K562 (cell line): ENCODE results near the gene TRIM14. TPM values are rescaled to one million over a fixed set of nuclear protein-coding genes. Genes with fewer than 3 reads are reported as not detected.
A peak's percentile ranks its signal among the peaks of the same experiment; 100 is the strongest.

Experiments
- ARID4B ChIP-seq: sonication (generic); formaldehyde crosslinking; IDR thresholded peaks from 2 replicates; pipeline ENCODE4 v1.8.0; 2022; ENCODE audit warnings: mild to moderate bottlenecking, missing genetic modification reagents
- BCOR ChIP-seq: fragments of 450-650 bp; IDR thresholded peaks from 2 replicates; pipeline ENCODE4 v1.6.1; 2016
- FOXK1 ChIP-seq: sonication (generic); formaldehyde crosslinking; IDR thresholded peaks from 2 replicates; pipeline ENCODE4 v1.8.0; 2022; ENCODE audit warnings: missing genetic modification reagents, mild to moderate bottlenecking, borderline replicate concordance
- ID3 ChIP-seq, 2 experiments: fragments of 250-450 bp in 1 of 2; fragments of 450-650 bp in 1 of 2; sonication (Bioruptor Pico) in 1 of 2; IDR thresholded peaks; 2 replicates each; pipeline versions ENCODE4 v1.6.1 to v1.8.0; 2016 to 2021; ENCODE audit warnings: mild to moderate bottlenecking in 2 of 2, moderate library complexity in 2 of 2, missing compliant biosample characterization in 1 of 2, missing genetic modification characterization in 1 of 2
- JUND ChIP-seq, 2 experiments: IDR thresholded peaks; 2 replicates in 1 of 2; 3 replicates in 1 of 2; pipeline ENCODE4 v1.6.1; 2011; ENCODE audit warnings: borderline replicate concordance in 2 of 2, low read depth in 2 of 2, low read length in 2 of 2, improper control_type of control experiment in 1 of 2, missing biosample characterization in 1 of 2, missing genetic modification characterization in 1 of 2, missing genetic modification reagents in 1 of 2
- KDM5B ChIP-seq: fragments of 200-600 bp; sonication (generic); IDR thresholded peaks from 2 replicates; pipeline ENCODE4 v1.6.1; 2012; ENCODE audit warnings: low read depth, mild to moderate bottlenecking, moderate library complexity, low read length, control low read depth, inconsistent platforms; ENCODE audit not compliant: insufficient replicate concordance
- MTA1 ChIP-seq: fragments of 450-650 bp; IDR thresholded peaks from 2 replicates; pipeline ENCODE4 v1.6.1; 2017; ENCODE audit warnings: borderline replicate concordance
- NKRF ChIP-seq: fragments of 450-650 bp; IDR thresholded peaks from 2 replicates; pipeline ENCODE4 v1.6.1; 2016; ENCODE audit warnings: borderline replicate concordance
- SAP30 ChIP-seq: fragments of 200-600 bp; sonication (generic); IDR thresholded peaks from 2 replicates; pipeline ENCODE4 v1.6.1; 2012; ENCODE audit warnings: borderline replicate concordance, low read depth, mild to moderate bottlenecking, moderate library complexity, low read length, control low read depth, inconsistent platforms; ENCODE audit not compliant: insufficient read depth, poor library complexity, severe bottlenecking
- SMAD4 ChIP-seq: fragments of 250-450 bp; sonication (Bioruptor Pico); conservative IDR thresholded peaks from 2 replicates; pipeline ENCODE4 v1.8.0; 2021; ENCODE audit warnings: inconsistent platforms, mild to moderate bottlenecking, moderate library complexity
- SMC3 ChIP-seq: conservative IDR thresholded peaks from 2 replicates; pipeline ENCODE4 v1.6.1; 2011; ENCODE audit warnings: low read depth, low read length, improper control_type of control experiment; ENCODE audit not compliant: insufficient read depth
- ZBTB33 ChIP-seq: sonication (generic); formaldehyde crosslinking; IDR thresholded peaks from 2 replicates; pipeline ENCODE4 v1.8.1; 2023; ENCODE audit warnings: mild to moderate bottlenecking, missing genetic modification reagents
- ZNF444 ChIP-seq: fragments of 250-450 bp; sonication (Bioruptor Pico); IDR thresholded peaks from 2 replicates; pipeline ENCODE4 v1.4.0; 2020; ENCODE audit warnings: mild to moderate bottlenecking, moderate library complexity
- ZNF551 ChIP-seq: fragments of 250-450 bp; sonication (Bioruptor Pico); IDR thresholded peaks from 2 replicates; pipeline ENCODE4 v1.5.0; 2021; ENCODE audit warnings: mild to moderate bottlenecking, moderate library complexity
- polyA plus RNA-seq, 8 experiments: library from polyadenylated mRNA; depleted of rRNA in 4 of 8; stranded (reverse) in 5 of 8; unstranded in 3 of 8; fragments of >200 nt; fragmentation: Nextera tagmentation in 2 of 8; fragmentation: Illumina TruSeq in 1 of 8; extraction: Ambion mirVana in 2 of 8; extraction: Trizol in 1 of 8; gene quantifications; 2 replicates each; pipeline versions ENCODE4 v1.2.1 to v1.2.3, GENCODE V29; 2011 to 2014; ENCODE audit warnings: inconsistent platforms in 1 of 8, missing spikeins in 1 of 8
- total RNA-seq, 7 experiments: library from RNA; depleted of rRNA in 6 of 7; stranded (reverse); fragments of >200 nt in 6 of 7; fragmentation: Illumina TruSeq in 2 of 7; extraction: Trizol in 2 of 7; gene quantifications; 2 replicates each; pipeline versions ENCODE4 v1.2.1 to v1.2.3, GENCODE V29; 2011 to 2021; ENCODE audit warnings: low replicate concordance in 1 of 7

The TRIM14 gene
- total and polyA plus RNA-seq, 9 of the 15 experiments (the other 6 are each of a cell fraction or from before 2014, with no cell fraction given) = 7.6 to 41.0 (median 17.9) TPM

- TF ChIP-seq SMAD4 (CRISPR knock-in tag) (0 out of 2 replicates have a peak, but pooled peaks have one; percentile 17), MTA1 (no peak), ARID4B (CRISPR knock-in tag) (0 out of 2 replicates have a peak, but pooled peaks have one; percentile 14), ID3 (CRISPR knock-in tag; IDR thresholded peaks at IDR 0.05) (no peak), ID3 (tag; IDR thresholded peaks at IDR 0.05) (0 out of 2 replicates have a peak, but pooled peaks have one; percentile 39), SAP30 (peak; percentile 55), KDM5B (peak; percentile 7), JUND (IDR thresholded peaks at IDR 0.05; ENCODE audit: borderline replicate concordance, low read depth, low read length) (peak; percentile 32; the same call in 1 of the 2 replicates), JUND (tag; IDR thresholded peaks at IDR 0.05; ENCODE audit: borderline replicate concordance, low read depth, low read length) (peak; percentile 17; the same call in 1 of the 3 replicates), ZNF551 (CRISPR knock-in tag) (no peak), FOXK1 (CRISPR knock-in tag) (0 out of 2 replicates have a peak, but pooled peaks have one; percentile 11), ZNF444 (CRISPR knock-in tag) (no peak), ZBTB33 (CRISPR knock-in tag) (peak; percentile 38; the same call in 1 of the 2 replicates), SMC3 (peak; percentile 52), NKRF (peak; percentile 59; the same call in 1 of the 2 replicates), BCOR (peak; percentile 35; the same call in 1 of the 2 replicates)
Measured at GRCh38 chr9:98117984-98118639, 910 bp downstream of the TRIM14 start (continued).
